Globus pallidus (tissue), 1 donor: ENCODE data around the gene LTV1.
"Not testable (repeated sequence)": the region's sequence is repeated elsewhere in the genome, so short reads cannot be mapped to it uniquely, and the experiment has no call there.

Experiments
- DNase-seq: peaks from one replicate; pipeline ENCODE4 v3.0.0-alpha.2; 2015; ENCODE audit warnings: low spot score

LTV1 gene

GRCh38 chr6:143842461-143842901 lies 657 bp upstream of the LTV1 start:
- no peak for DNase-seq

- no peak for DNase-seq
Measured at GRCh38 chr6:143843677-143843999, 500 bp downstream of the LTV1 start.

GRCh38 chr6:143844006-143844405 lies 868 bp downstream of the LTV1 start:
- no peak for DNase-seq

DNA sequence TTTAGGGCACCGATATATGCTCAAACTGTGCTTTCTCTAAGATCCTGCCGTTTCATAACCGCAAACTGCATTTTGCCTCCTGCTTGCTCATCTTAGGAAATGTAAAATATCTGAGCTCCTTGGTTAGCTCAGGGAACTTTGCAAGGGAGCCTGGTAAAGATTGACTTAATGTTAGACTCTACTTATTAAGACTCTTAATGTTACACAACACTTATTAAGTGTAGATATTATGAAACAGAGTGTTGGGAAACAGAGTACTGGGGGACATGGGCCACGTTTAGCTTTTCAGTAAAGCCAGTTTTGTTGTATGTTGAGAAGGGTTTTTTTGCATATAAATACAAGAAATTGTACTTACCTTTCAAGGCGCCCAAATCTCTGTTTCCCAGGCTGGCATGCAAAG lies 1.9 kb downstream of the LTV1 start:
- no peak for DNase-seq

- DNase-seq, result not testable (repeated sequence)
Measured at GRCh38 chr6:143851706-143852105, 8.6 kb downstream of the LTV1 start.

DNA sequence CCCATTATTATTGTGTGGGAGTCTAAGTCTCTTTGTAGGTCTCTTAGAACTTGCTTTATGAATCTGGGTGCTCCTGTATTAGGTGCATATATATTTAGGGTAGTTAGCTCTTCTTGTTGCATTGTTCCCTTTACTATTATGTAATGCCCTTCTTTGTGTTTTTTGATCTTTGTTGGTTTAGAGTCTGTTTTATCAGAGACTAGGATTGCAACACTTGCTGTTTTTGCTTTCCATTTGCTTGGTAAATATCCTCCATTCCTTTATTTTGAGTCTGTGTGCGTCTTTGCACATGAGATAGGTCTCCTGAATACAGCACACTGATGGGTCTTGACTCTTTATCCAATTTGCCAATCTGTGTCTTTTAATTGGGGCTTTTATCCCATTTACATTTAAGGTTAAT lies 11.9 kb downstream of the LTV1 start:
- DNase-seq, result not testable (repeated sequence)

GRCh38 chr6:143856762-143857161 lies 13.6 kb downstream of the LTV1 start:
- not testable (repeated sequence) for DNase-seq

- no peak for DNase-seq
Measured at GRCh38 chr6:143857651-143858050, 14.5 kb downstream of the LTV1 start.

DNA sequence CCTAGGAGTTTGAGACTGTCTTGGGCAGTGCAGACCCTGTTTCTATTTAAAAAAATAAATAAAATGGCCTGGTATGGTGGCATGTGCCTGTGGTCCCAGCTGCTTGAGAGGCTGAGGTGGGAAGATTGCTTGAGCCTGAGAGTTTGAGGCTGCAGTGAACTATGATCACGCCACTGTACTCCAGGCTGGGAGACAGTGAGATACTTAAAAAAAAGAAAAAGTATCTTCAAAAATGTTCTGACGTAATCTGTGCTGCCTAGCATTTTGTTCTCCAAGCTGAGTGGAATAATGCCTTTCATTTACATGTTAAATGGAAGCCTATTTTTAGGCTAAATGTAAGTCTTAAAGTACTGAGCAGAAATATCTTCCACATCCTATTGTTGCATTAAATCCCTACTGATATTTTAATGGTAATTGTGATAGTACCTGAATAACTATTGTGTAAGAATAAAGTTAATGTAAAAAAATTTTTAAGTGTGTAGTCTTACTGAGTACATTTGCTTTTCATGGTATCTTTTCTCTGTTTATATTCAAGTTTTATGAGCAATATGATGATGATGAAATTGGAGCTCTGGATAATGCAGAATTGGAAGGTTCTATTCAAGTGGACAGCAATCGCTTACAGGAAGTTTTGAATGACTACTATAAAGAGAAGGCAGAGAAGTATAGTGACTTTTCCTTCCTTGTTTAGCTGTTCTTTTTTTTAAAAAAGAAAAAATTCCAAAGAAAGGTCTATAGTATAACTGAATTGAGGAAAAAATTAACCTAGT lies 16.9 kb downstream of the LTV1 start:
- DNase-seq, result no peak

- DNase-seq, result no peak
Measured at GRCh38 chr6:143863771-143864170, 20.6 kb downstream of the LTV1 start.

GRCh38 chr6:143864234-143864633 lies 21.1 kb downstream of the LTV1 start, which contains the start of gene ZC2HC1B:
Gene ZC2HC1B (plus strand): TSS chr6:143864474. CDS start chr6:143864540, 66 bp downstream.
- DNase-seq, result no peak

- no peak for DNase-seq
Measured at GRCh38 chr6:143867236-143867635, 24.1 kb downstream of the LTV1 start.

- DNase-seq, result not testable (repeated sequence)
Measured at GRCh38 chr6:143868808-143869207, 25.7 kb downstream of the LTV1 start.

DNA sequence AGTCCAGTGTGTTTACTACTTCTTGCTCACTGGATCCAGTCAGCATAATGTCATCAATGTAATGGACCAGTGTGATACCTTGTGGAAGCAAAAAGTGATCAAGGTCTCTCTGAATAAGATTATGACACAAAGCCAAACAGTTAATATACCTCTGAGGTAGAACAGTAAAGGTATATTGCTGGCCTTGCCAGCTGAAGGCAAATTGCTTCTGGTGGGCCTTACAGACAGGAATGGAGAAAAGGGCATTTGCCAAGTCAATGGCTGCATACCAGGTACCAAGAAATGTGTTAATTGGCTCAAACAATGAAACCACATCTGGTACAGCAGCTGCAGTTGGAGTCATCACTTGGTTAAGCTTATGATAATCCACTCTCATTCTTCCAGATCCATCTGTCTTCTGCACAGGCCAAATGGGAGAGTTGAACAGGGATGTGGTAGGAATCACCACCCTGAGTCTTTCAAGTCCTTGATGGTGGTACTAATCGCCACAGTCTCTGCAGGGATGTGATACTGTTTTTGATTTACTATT lies 28.1 kb downstream of the LTV1 start:
- not testable (repeated sequence) for DNase-seq

- DNase-seq, result no peak
Measured at GRCh38 chr6:143872201-143872600, 29.1 kb downstream of the LTV1 start.

GRCh38 chr6:143873600-143873999 lies 30.5 kb downstream of the LTV1 start:
- not testable (repeated sequence) for DNase-seq

- not testable (repeated sequence) for DNase-seq
Measured at GRCh38 chr6:143874503-143874902, 31.4 kb downstream of the LTV1 start.

GRCh38 chr6:143877584-143878271 lies 34.6 kb downstream of the LTV1 start:
- DNase-seq, result no peak

DNA sequence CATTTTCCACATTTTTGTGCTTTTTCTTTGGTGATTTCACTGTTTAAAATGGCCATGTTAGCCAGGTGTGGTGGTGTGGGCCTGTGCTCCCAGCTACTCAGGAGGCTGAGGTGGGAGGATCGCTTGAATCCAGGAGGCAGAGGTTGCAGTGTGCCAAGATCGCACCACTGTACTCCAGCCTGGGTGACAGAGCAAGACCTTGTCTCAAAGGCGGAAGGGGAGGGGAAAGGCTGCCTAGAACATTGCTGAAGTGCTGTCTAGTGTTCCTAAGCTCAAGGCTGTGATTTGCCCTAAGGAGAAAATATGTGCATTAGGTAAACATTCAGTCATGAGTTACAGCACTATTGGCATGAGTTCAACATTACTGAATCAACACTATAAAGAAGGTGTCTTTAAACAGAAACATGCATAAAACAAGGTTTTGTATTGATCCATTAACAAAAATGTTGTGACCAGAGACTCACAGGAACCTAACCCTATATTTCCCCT lies 35.2 kb downstream of the LTV1 start:
- no peak for DNase-seq

GRCh38 chr6:143880412-143880811 lies 37.3 kb downstream of the LTV1 start:
- no peak for DNase-seq

DNA sequence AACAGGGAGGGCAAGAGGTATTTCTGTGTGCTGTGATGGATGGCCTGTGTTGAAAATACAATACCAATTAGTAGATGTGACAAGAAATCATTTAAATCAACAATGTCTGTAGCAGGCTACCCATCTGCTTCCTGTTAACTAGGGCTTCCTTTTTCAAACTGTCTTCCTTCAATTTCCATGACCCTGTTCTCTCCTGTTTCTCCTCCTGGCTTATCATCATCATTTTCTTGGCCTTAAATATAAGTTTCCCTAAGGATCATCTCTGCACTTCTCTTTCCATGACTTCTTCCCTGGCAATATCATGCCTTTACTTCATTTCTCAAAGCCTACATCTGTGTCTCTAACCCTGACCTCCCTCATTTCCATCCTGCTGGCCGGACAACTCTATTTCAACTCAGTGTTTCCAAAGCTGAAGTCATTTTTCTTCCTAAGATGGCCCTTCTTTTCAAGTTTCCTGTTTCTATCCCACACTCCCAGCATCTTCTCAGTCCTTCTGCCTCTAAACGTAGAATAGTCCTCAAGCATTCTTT lies 39.3 kb downstream of the LTV1 start:
- DNase-seq, result no peak

DNA sequence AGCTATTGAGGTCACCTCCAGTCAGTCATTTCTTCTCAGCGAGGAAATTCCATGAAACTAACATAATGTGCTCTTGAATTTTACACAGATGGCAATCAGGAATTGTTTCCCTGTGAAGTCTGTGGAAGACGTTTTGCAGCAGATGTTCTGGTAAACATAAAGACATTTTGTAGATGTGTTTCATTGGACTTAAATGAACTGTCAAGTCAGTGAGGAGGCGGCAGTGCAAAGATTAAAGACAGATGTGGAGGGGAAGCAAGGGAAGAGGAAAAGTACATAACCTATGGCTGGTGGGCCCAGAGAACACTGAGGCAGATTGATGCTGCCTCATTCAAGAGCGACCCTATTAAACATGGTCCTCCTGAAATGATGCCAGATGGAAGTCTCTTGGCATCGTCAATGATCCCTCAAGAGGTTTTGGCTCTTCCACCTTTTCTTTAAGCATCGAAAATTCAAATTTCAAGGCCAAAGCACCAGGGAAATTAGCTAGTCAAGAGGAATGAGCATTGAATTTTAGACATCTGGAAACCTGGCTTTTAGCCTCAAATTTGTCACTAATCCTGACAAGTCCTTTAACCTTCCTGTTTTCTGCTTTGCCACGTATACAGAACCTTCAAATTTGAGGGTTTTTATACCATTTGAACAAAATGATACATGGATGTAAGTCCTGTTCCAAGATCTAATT lies 41.2 kb downstream of the LTV1 start:
- DNase-seq, result no peak
